IPS DF 19.7 (cell line): ENCODE measurements around the gene CUL9.

Experiments used
- DNase-seq: peaks from one replicate; pipeline ENCODE4 v3.0.0-alpha.2; 2013; ENCODE audit warnings: low read depth, low spot score

CUL9 gene

DNA sequence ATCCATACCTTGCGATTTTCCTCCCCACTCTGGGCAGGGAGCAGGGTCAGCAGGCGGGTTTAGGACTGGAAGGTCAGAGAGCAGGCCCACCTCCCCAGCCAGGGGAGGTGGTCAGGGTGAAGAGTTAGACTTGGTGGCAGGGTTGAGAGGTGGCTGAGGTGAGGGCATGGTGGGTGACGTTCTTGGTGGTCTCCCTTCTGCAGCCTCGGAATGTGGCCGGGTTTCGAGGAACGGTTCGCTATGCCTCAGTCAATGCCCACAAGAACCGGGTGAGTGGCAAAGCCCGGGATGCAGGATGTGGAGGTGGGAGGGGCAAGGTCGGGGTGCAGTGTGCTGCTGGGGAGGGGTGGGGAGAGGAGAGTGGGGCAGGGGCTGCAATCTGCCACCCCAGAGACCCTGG is 72.8 kb downstream of the CUL9 start:
- DNase-seq: no peak

GRCh38 chr6:43255408-43256054 is 73.5 kb downstream of the CUL9 start:
- no peak for DNase-seq

DNA sequence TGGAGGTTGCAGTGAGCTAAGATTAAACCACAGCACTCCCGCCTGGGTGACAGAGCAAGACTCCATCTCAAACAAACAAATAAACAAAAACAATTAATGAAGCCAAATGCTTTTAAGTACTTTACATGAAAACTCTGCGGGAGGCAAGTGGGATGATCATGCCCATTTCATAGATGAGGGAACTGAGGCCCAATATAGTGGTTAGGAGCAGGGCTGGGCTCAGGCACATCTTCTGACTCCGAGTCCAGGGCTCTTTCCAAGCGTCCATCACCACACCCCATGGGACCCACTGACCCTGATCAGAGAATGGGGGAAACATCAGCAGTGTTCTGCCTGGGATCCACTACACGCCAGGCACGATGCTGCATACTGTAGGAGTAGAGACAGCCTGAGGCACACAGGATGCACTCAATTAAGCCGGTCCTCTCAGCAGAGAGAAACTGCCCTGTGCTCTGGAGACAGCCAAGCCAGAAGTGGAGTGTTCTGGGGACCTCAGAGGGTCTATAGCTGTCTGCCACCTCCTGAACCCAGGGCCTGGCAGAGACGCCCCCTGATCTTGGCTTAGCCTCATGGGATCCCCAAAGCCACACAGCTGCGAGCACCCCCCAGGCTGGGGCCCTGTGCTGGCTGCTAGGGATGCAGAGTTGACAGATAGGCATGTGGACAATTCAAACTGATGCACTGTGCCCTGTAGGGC is 74.8 kb downstream of the CUL9 start:
- no peak for DNase-seq

GRCh38 chr6:43257367-43258145 is 75.6 kb downstream of the CUL9 start:
- DNase-seq: no peak

DNA sequence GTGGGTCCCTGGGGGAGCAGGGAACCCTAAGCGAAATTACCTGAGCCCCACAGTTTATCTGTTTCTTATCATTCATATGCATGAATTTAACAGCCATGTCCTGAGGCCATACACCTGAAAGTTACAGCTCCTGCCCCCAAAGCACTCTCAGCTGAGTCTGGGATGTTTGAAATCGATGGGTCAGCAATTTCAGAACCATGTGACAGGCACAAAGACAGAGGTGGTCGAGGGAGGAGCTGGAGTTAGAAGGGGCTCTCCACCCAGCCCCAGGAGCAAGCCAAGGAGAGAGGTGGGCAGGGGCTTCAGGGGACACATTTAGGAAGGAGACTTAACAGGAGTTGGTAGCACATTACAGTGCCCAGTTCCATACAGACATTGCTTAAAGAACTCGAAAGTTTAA is 76.2 kb downstream of the CUL9 start:
- DNase-seq: no peak

DNA sequence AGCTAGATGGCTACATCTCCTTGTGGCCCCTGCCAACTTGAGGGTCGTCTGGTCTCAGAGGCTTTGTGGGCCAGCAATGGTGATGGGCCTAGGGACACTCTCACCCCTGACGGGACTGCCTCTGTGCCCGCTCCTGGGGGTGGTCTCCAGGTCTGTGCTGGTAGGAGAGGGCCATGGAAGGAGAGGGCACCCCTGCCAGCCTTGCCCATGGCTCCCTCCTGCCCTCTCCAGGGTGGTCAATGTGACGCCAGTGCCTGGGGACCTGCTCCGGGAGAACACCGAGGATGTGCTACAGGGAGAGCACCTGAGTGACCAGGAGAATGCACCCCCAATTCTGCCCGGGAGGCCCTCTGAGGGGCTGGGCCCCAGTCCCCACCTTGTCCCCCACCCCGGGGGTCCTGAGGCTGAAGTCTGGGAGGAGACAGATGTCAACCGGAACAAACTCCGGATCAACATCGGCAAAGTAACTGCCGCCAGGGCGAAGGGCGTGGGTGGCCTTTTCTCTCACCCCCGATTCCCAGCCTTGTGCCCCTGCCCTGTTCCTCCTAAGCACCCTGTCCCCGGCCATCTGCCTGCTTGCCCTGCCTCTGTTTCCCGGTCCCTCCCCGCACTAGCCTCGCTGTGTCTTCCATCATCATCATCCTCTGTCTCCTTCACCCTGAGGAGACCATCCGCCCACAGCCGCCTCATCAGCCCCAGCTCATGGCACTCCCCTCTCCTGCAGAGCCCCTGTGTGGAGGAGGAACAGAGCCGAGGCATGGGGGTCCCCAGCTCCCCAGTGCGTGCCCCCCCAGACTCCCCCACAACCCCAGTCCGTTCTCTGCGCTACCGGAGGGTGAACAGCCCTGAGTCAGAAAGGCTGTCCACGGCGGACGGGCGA is 77.1 kb downstream of the CUL9 start:
- DNase-seq: no peak

- no peak for DNase-seq
Measured at GRCh38 chr6:43260791-43261190, 78.8 kb downstream of the CUL9 start.

DNA sequence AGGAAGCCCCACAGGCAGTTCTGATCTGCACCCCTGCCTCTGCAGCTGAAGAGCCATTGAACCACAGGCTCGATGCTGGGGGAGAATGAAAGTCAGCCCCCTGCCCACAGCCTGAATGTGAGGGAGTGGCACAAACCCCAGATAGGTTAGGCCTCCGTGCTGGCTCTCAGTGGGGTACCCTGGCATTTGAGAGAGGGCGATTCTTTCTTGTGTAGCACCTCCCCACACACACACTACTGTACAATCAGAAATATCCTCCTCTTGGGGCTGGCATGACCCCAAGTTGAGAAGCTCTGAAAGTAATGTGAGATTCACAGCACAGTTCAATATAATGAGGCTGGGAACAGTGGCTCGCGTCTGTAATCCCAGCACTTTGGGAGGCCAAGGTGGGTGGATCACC is 79.2 kb downstream of the CUL9 start:
- no peak for DNase-seq

DNA sequence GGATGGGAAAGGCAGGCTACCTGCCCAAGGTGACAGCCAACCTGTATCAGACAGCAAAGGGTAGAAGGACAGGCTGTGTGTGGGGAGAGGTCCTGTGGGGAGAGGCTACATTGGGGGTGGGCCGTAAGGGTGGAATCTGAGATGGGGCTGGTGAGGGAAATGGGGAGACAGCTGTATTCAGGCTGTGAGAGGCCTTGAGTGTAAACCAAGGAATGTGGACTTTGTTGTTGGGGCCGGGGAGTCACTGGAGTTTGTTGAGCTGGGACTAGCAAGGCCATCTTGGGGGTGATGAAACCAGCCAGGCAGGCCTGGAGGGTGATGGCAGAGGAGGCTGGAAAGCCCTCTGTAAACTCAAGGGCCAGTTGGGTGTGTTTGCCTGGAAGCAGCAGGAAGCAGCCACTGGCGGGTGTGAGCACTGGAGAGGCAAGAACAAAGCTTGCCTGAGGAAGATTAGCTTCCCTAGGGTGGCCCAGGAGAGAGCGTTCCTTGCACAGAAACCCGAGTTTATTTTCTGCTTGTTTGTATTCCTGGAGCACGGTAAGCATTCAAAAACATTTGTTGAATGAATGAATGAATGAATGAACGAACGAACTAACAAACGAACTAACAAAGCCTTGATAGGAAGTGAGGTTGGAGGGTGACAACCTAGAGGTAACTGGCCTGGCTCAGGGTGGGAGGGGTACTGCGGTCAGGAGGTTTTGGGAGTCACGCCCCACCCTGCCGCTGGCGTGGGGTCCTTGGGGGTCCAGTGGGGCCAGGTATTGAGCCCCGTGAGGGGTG is 80.2 kb downstream of the CUL9 start:
- no peak for DNase-seq

- DNase-seq: no peak
Measured at GRCh38 chr6:43262780-43263313, 80.9 kb downstream of the CUL9 start.

GRCh38 chr6:43263314-43264178 is 81.5 kb downstream of the CUL9 start:
- peak; percentile 50 for DNase-seq

- DNase-seq: no peak
Measured at GRCh38 chr6:43264599-43265145, 82.7 kb downstream of the CUL9 start.

DNA sequence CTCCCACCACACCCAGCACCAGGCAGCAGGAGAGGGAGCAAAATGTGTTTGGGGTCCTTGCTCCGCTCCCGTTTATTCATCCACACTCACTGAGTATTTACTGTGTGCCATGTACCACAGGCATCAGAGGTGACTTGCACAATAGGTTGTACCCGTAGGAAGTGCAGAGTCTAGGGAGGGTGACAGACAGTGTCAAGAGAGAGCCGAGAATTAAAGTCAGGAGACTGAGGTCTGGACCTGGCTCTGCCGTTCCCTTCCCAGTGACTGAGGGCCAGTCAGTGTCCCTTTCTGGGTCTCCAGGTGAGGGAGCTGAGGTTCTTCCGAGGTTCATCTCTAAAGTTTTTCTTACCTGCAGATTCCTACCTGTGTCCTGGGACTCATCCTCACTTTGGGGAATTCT is 83.6 kb downstream of the CUL9 start:
- DNase-seq: no peak

- no peak for DNase-seq
Measured at GRCh38 chr6:43267619-43268354, 85.8 kb downstream of the CUL9 start.

GRCh38 chr6:43268355-43268700 is 86.3 kb downstream of the CUL9 start:
- DNase-seq: no peak

DNA sequence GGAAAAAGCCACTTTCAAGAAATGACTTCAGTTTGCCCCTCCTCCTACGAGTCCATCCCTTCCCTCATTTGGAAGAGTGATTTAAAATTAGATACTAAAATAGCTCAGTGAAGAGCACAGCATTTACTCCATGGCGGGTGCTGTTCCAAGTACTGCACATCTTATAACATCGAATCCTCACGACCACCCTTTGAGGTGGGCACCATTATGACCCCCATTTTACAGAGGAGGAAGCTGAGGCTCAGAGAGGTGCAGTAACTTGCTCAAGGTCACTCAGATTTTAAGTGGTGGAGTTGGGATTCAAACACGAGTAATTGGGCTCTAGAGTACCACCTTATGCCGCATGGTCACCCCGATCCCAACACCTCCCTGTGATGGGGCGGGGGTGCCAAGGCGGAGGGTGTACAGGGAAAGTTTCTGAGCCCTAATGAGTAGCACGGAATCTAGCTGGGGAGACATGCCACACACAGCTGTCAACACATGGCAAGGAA is 86.8 kb downstream of the CUL9 start:
- no peak for DNase-seq

DNA sequence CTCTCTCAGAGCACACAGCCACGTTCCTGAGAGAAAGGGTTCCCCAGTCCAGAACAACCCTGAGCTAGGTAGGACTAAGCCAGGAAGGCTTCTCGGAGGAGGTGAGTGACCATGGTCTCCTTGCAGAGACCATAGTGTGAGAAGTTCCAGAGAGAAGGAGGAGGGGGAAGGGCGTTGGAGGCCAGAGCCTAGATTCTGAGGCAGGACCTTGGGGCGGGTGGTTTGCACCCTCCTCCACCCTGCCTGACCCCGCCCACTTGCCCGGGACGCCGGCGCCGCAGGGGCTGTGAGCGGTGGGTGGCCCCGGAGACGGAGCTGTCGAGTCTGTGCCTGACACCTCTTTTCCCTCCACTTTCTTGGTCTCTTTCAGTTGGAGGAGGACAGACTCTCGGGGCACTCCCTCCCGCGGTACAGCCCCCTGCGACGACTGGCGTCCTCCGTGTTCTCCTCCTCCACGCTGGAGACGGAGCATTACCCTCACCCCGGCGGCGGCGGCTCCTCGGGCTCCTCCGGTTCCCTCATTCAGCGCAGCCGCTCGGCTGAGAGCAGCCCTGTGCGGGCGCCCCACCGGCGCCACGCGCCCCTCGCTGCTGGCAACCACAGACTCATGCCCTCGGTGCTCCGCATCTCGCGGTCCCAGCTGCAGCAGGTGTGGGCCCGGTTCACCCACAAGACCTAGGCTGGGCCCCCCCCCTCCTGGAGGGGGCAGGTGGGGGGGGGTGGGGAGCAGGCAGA is 87.4 kb downstream of the CUL9 start:
- no peak for DNase-seq
